Endothelial cell of umbilical vein (primary cell): Measurements from ENCODE around the gene SLC12A4.
"Not testable (repeated sequence)": the region's sequence is repeated elsewhere in the genome, so short reads cannot be mapped to it uniquely, and the experiment has no call there.

Source experiments
- FOS ChIP-seq: IDR thresholded peaks from 2 replicates; pipeline ENCODE4 v1.6.1; 2011; ENCODE audit warnings: mild to moderate bottlenecking, low read length, moderate library complexity, borderline replicate concordance; ENCODE audit not compliant: insufficient read depth
- MAX ChIP-seq: IDR thresholded peaks from 2 replicates; pipeline ENCODE4 v1.6.1; 2011; ENCODE audit not compliant: insufficient read depth, insufficient read length
- POLR2A ChIP-seq: IDR thresholded peaks from 2 replicates; pipeline ENCODE4 v1.6.1; 2012; ENCODE audit warnings: low read depth, mild to moderate bottlenecking, control low read depth, low read length
- POLR2AphosphoS5 ChIP-seq: IDR thresholded peaks from 2 replicates; pipeline ENCODE4 v1.6.1; 2012; ENCODE audit warnings: low read depth, mild to moderate bottlenecking, control low read depth, low read length, moderate library complexity; ENCODE audit not compliant: insufficient read depth
- TF ChIP-seq, protein P1 (sequence below), 2 donors: IDR thresholded peaks; 1 replicate in 1 of 2; 2 replicates in 1 of 2; pipeline ENCODE4 v1.5.1; 2011; ENCODE audit warnings: low read length in 2 of 2, mild to moderate bottlenecking in 2 of 2, moderate library complexity in 2 of 2, control low read depth in 1 of 2, inconsistent platforms in 1 of 2, low read depth in 1 of 2; ENCODE audit not compliant: insufficient read depth in 1 of 2; ENCODE audit errors: extremely low read depth in 1 of 2

- TF ChIP-seq POLR2A, POLR2AphosphoS5, MAX, FOS: not testable (repeated sequence)
- TF ChIP-seq, protein P1, sequence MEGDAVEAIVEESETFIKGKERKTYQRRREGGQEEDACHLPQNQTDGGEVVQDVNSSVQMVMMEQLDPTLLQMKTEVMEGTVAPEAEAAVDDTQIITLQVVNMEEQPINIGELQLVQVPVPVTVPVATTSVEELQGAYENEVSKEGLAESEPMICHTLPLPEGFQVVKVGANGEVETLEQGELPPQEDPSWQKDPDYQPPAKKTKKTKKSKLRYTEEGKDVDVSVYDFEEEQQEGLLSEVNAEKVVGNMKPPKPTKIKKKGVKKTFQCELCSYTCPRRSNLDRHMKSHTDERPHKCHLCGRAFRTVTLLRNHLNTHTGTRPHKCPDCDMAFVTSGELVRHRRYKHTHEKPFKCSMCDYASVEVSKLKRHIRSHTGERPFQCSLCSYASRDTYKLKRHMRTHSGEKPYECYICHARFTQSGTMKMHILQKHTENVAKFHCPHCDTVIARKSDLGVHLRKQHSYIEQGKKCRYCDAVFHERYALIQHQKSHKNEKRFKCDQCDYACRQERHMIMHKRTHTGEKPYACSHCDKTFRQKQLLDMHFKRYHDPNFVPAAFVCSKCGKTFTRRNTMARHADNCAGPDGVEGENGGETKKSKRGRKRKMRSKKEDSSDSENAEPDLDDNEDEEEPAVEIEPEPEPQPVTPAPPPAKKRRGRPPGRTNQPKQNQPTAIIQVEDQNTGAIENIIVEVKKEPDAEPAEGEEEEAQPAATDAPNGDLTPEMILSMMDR (IDR thresholded peaks at IDR 0.05; ENCODE audit: extremely low read depth in 1 of 2, insufficient read depth in 1 of 2, low read depth in 1 of 2, low read length in 2 of 2): not testable (repeated sequence)
These were observed 3.8 kb upstream of the SLC12A4 start for GRCh38 chr16:67972285-67972684.
